ENCODE measurements around the gene MTG1. TPM values are rescaled to one million over a fixed set of nuclear protein-coding genes. Genes with fewer than 3 reads are reported as not detected.

MTG1 gene
- total and polyA plus RNA-seq, 12 donors: 17.4 to 36.2 (median 23.8) TPM

GRCh38 chr10:133347710-133348517, 46.0 kb upstream of the MTG1 start:
- H3K27ac ChIP-seq: no peak overlapping the region
- H3K27me3 ChIP-seq: peaks cover 0 to 67% (median 54%) of the 10 kb centered on the region in 7 donors
- WGBS, 2 donors: 58 to 59% methylated on average over 16 of the region's 16 CpGs
- no peaks in the 10 kb centered on the region for H3K9me3 ChIP-seq
- TF ChIP-seq, protein P1, sequence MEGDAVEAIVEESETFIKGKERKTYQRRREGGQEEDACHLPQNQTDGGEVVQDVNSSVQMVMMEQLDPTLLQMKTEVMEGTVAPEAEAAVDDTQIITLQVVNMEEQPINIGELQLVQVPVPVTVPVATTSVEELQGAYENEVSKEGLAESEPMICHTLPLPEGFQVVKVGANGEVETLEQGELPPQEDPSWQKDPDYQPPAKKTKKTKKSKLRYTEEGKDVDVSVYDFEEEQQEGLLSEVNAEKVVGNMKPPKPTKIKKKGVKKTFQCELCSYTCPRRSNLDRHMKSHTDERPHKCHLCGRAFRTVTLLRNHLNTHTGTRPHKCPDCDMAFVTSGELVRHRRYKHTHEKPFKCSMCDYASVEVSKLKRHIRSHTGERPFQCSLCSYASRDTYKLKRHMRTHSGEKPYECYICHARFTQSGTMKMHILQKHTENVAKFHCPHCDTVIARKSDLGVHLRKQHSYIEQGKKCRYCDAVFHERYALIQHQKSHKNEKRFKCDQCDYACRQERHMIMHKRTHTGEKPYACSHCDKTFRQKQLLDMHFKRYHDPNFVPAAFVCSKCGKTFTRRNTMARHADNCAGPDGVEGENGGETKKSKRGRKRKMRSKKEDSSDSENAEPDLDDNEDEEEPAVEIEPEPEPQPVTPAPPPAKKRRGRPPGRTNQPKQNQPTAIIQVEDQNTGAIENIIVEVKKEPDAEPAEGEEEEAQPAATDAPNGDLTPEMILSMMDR (IDR thresholded peaks at IDR 0.05): no peak
- DNase-seq (no peak), ATAC-seq (no peak)
- H3K4me1 ChIP-seq: peaks cover 0 to 4% (median 0%) of the 10 kb centered on the region in 9 donors
- intact Hi-C loops (cut with DNase I): no loop called here
- no peaks in the 10 kb centered on the region for H3K36me3 ChIP-seq
- no peak overlapping the region for H3K4me3 ChIP-seq

GRCh38 chr10:133349160-133349568, 44.8 kb upstream of the MTG1 start:
- 90 to 93% methylated on average over 8 of the region's 8 CpGs for WGBS, 2 donors
- H3K27me3 ChIP-seq: peaks cover 0 to 57% (median 42%) of the 10 kb centered on the region in 7 donors

GRCh38 chr10:133349577-133350011, 44.4 kb upstream of the MTG1 start:
- peaks cover 0 to 4% (median 0%) of the 10 kb centered on the region in 9 donors for H3K4me1 ChIP-seq
- ATAC-seq (no peak), DNase-seq (no peak)
- H3K27me3 ChIP-seq: peaks cover 0 to 53% (median 38%) of the 10 kb centered on the region in 7 donors
- TF ChIP-seq, protein P1 (IDR thresholded peaks at IDR 0.05): no peak
- 74 to 81% methylated on average over 9 of the region's 9 CpGs for WGBS, 2 donors
- no peaks in the 10 kb centered on the region for H3K36me3 ChIP-seq
- H3K27ac ChIP-seq: no peak overlapping the region
- H3K4me3 ChIP-seq: no peak overlapping the region
- intact Hi-C loops (cut with DNase I): no loop called here
- H3K9me3 ChIP-seq: no peaks in the 10 kb centered on the region

More at GRCh38 chr10:133349160-133349568, 44.8 kb upstream of the MTG1 start:
- no peaks in the 10 kb centered on the region for H3K9me3 ChIP-seq
- H3K4me1 ChIP-seq: peaks cover 0 to 4% (median 0%) of the 10 kb centered on the region in 9 donors
- H3K27ac ChIP-seq: no peak overlapping the region
- no peak overlapping the region for H3K4me3 ChIP-seq
- H3K36me3 ChIP-seq: no peaks in the 10 kb centered on the region
- intact Hi-C loops (cut with DNase I): no loop called here
- TF ChIP-seq, protein P1 (IDR thresholded peaks at IDR 0.05): no peak
- ATAC-seq (no peak), DNase-seq (no peak)

GRCh38 chr10:133350283-133350949, 43.5 kb upstream of the MTG1 start:
- intact Hi-C loops (cut with DNase I): no loop called here
- WGBS, 2 donors: 72 to 80% methylated on average over 12 of the region's 12 CpGs

More at GRCh38 chr10:133350283-133350949, 43.5 kb upstream of the MTG1 start:
- H3K36me3 ChIP-seq: peaks cover 0 to 3% (median 0%) of the 10 kb centered on the region in 9 donors
- DNase-seq (no peak), ATAC-seq (no peak)
- no peak overlapping the region for H3K27ac ChIP-seq
- peaks cover 0 to 49% (median 30%) of the 10 kb centered on the region in 7 donors for H3K27me3 ChIP-seq
- H3K9me3 ChIP-seq: no peaks in the 10 kb centered on the region
- H3K4me1 ChIP-seq: peaks cover 0 to 4% (median 0%) of the 10 kb centered on the region in 9 donors
- no peak overlapping the region for H3K4me3 ChIP-seq
- TF ChIP-seq, protein P1 (IDR thresholded peaks at IDR 0.05): no peak
